Parathyroid adenoma (tissue), 2 donors: ENCODE measurements around the gene KDR.

ENCODE experiments used
- H2AFZ ChIP-seq: fragments of 300-600 bp; sonication (generic); one replicate; pipeline ENCODE4 v1.7.0; 2017; ENCODE audit warnings: antibody characterized with exemption, mild to moderate bottlenecking
- H3K27ac ChIP-seq: fragments of 300-600 bp; sonication (generic); one replicate; pipeline ENCODE4 v1.7.0; 2017
- H3K27me3 ChIP-seq: fragments of 300-600 bp; sonication (generic); one replicate; pipeline ENCODE4 v1.7.0; 2017; ENCODE audit warnings: low read length; ENCODE audit not compliant: control insufficient read depth, insufficient read depth
- H3K36me3 ChIP-seq: fragments of 300-600 bp; sonication (generic); one replicate; pipeline ENCODE4 v1.7.0; 2017; ENCODE audit warnings: low read length; ENCODE audit not compliant: control insufficient read depth, insufficient read depth
- H3K4me1 ChIP-seq: fragments of 300-600 bp; sonication (generic); one replicate; pipeline ENCODE4 v1.7.0; 2017; ENCODE audit warnings: control low read depth
- H3K4me2 ChIP-seq: fragments of 300-600 bp; sonication (generic); one replicate; pipeline ENCODE4 v1.7.0; 2017; ENCODE audit warnings: low read length
- H3K4me3 ChIP-seq: fragments of 300-600 bp; sonication (generic); one replicate; pipeline ENCODE4 v1.7.0; 2017; ENCODE audit warnings: low read depth, low read length
- H3K79me2 ChIP-seq: fragments of 300-600 bp; sonication (generic); one replicate; pipeline ENCODE4 v1.7.0; 2017; ENCODE audit warnings: control low read depth
- H3K9ac ChIP-seq: fragments of 300-600 bp; sonication (generic); one replicate; pipeline ENCODE4 v1.7.0; 2017; ENCODE audit warnings: mild to moderate bottlenecking
- H3K9me3 ChIP-seq: fragments of 300-600 bp; sonication (generic); one replicate; pipeline ENCODE4 v1.7.0; 2017; ENCODE audit warnings: low read length; ENCODE audit not compliant: control insufficient read depth
- CTCF ChIP-seq: fragments of 300-600 bp; sonication (generic); IDR thresholded peaks from one replicate; pipeline ENCODE4 v1.7.0; 2017; ENCODE audit warnings: antibody characterized with exemption, mild to moderate bottlenecking
- donor health status: primary hyperparathyroidism.

Gene KDR

DNA sequence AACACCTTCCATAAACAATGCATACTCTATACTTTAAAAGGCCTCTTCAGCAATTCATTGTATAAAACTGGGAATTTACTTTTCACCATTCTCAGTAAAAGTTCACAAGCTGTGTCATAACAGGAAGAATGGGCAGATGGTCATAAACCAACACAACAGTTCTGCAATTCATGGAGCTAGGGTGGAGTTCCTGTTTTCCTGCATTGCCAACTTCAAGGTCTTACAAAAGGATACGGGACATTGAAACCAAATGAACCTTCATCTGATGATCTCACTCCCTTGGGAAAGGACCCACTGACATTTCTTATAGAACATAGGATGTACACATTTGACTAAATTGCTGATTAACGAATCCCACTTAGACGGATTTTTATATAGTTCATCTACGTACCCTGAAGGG lies 4.1 kb downstream of the KDR start:
- H3K4me2 ChIP-seq: no peak overlapping the region
- H3K27me3 ChIP-seq: no peaks in the 10 kb centered on the region
- no peaks in the 10 kb centered on the region for H3K4me1 ChIP-seq
- no peak overlapping the region for H3K9ac ChIP-seq
- no peak overlapping the region for H3K4me3 ChIP-seq
- H3K27ac ChIP-seq: no peak overlapping the region
- H3K36me3 ChIP-seq: no peaks in the 10 kb centered on the region
- H3K79me2 ChIP-seq: no peaks in the 10 kb centered on the region
- H3K9me3 ChIP-seq: no peaks in the 10 kb centered on the region
- no peak for TF ChIP-seq CTCF
- no peak overlapping the region for H2AFZ ChIP-seq

- no peak for TF ChIP-seq CTCF
- H3K27me3 ChIP-seq: no peaks in the 10 kb centered on the region
- no peak overlapping the region for H3K9ac ChIP-seq
- H3K9me3 ChIP-seq: no peaks in the 10 kb centered on the region
- no peaks in the 10 kb centered on the region for H3K79me2 ChIP-seq
- no peak overlapping the region for H3K27ac ChIP-seq
- H3K4me3 ChIP-seq: no peak overlapping the region
- H3K36me3 ChIP-seq: no peaks in the 10 kb centered on the region
- no peak overlapping the region for H3K4me2 ChIP-seq
- no peaks in the 10 kb centered on the region for H3K4me1 ChIP-seq
- no peak overlapping the region for H2AFZ ChIP-seq
These were observed 7.0 kb downstream of the KDR start for GRCh38 chr4:55118397-55118796.

GRCh38 chr4:55117511-55117910 lies 7.9 kb downstream of the KDR start:
- Histone ChIP-seq H3K27ac (no peak overlapping the region), H3K36me3 (no peaks in the 10 kb centered on the region), H3K4me2 (no peak overlapping the region), H3K9ac (no peak overlapping the region), H2AFZ (no peak overlapping the region), H3K9me3 (no peaks in the 10 kb centered on the region), H3K27me3 (no peaks in the 10 kb centered on the region), H3K4me1 (no peaks in the 10 kb centered on the region), H3K79me2 (no peaks in the 10 kb centered on the region), H3K4me3 (no peak overlapping the region)
- TF ChIP-seq CTCF: no peak

DNA sequence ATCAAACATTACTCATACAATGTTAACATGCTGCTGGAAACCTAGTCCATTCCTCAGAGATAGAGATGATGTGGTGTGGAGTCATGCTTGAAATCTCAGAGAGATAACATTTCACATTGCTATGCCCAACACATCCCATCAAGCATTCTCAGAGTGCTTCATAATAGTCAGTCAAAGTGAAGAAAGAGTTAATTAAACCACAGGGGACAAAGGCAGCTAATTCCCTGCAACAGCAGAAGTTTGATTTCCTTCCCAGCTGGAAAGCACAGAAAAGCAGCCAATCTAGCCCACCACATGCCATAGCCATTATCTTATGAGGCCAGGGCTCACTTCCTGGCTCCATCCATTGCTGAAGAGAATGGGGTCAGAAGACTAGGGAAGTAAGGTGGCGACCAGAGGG lies 8.9 kb downstream of the KDR start:
- no peaks in the 10 kb centered on the region for H3K27me3 ChIP-seq
- H3K4me2 ChIP-seq: no peak overlapping the region
- no peaks in the 10 kb centered on the region for H3K9me3 ChIP-seq
- no peak overlapping the region for H3K4me3 ChIP-seq
- no peaks in the 10 kb centered on the region for H3K36me3 ChIP-seq
- no peak overlapping the region for H2AFZ ChIP-seq
- H3K27ac ChIP-seq: no peak overlapping the region
- no peak overlapping the region for H3K9ac ChIP-seq
- no peaks in the 10 kb centered on the region for H3K79me2 ChIP-seq
- no peaks in the 10 kb centered on the region for H3K4me1 ChIP-seq
- no peak for TF ChIP-seq CTCF

DNA sequence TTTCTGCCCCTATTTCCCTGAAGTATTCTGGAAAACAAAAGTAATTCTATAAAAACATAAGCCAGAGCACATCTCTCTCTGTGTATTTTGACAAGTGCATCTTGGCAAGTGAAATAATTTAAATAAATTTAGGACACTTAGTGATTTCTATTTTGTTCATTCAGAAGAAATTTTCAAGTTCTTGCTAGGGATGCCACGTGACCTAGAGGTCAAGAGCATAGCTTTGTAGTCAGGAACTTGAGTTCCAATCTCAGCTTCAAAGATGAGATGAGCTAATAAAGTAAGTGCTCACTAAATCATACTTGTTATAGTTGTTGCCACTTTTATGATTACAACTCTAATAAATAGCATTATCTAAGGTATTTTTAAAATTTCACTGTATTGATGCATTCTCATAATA lies 13.8 kb downstream of the KDR start:
- H3K4me1 ChIP-seq: no peaks in the 10 kb centered on the region
- no peak for TF ChIP-seq CTCF

More for the DNA sequence above, 13.8 kb downstream of the KDR start:
- Histone ChIP-seq H3K4me2 (no peak overlapping the region), H3K36me3 (no peaks in the 10 kb centered on the region), H3K27me3 (no peaks in the 10 kb centered on the region), H3K4me3 (no peak overlapping the region), H3K9ac (no peak overlapping the region), H3K79me2 (no peaks in the 10 kb centered on the region), H3K9me3 (no peaks in the 10 kb centered on the region), H2AFZ (no peak overlapping the region), H3K27ac (no peak overlapping the region)
